ENCODE results near the gene RPS5.

GRCh38 chr19:58387338-58388174 lies 487 bp downstream of the RPS5 start:
- TF ChIP-seq CTCF (conservative IDR thresholded peaks at IDR 0.05; ENCODE audit: low read depth, low read length) (no peak), EZH2 (IDR thresholded peaks at IDR 0.05; ENCODE audit: borderline replicate concordance, low read depth, low read length, poor library complexity, severe bottlenecking) (no peak)
